ENCODE measurements around the gene B4GALNT4. TPM values are rescaled to one million over a fixed set of nuclear protein-coding genes. Genes with fewer than 3 reads are reported as not detected.
"Not testable (repeated sequence)": the region's sequence is repeated elsewhere in the genome, so short reads cannot be mapped to it uniquely, and the experiment has no call there.

Gene B4GALNT4
- polyA plus RNA-seq, 1 donor: 12.4 TPM

GRCh38 chr11:420911-421321 is 51.6 kb downstream of the B4GALNT4 start:
- DNase-seq: no peak

- no peak for DNase-seq
These were observed 53.0 kb downstream of the B4GALNT4 start for GRCh38 chr11:422249-422656.

GRCh38 chr11:424232-424631 is 54.9 kb downstream of the B4GALNT4 start:
- no peak for DNase-seq

- not testable (repeated sequence) for DNase-seq
These were observed 55.5 kb downstream of the B4GALNT4 start for GRCh38 chr11:424766-425165.

GRCh38 chr11:425301-425700 is 56.0 kb downstream of the B4GALNT4 start:
- no peak for DNase-seq

- no peak for DNase-seq
These were observed 57.6 kb downstream of the B4GALNT4 start for GRCh38 chr11:426851-427250.

GRCh38 chr11:428295-428694 is 59.0 kb downstream of the B4GALNT4 start:
- no peak for DNase-seq

- no peak for DNase-seq
These were observed 60.1 kb downstream of the B4GALNT4 start for GRCh38 chr11:429391-429790.

GRCh38 chr11:429931-430456 is 60.7 kb downstream of the B4GALNT4 start:
- DNase-seq: no peak

Other genes starting within 250 kb of the B4GALNT4 start
- not detected for gene SCGB1C1, start 176.4 kb upstream of the B4GALNT4 start, polyA plus RNA-seq (ENCODE audit: insufficient read length)
- gene BET1L, start 162.1 kb upstream of the B4GALNT4 start, polyA plus RNA-seq (ENCODE audit: insufficient read length): 35.6 TPM
- 71.3 TPM for gene RIC8A, start 161.8 kb upstream of the B4GALNT4 start, polyA plus RNA-seq (ENCODE audit: insufficient read length)
- 25.5 TPM for gene SIRT3, start 133.2 kb upstream of the B4GALNT4 start, polyA plus RNA-seq (ENCODE audit: insufficient read length)
- 87.5 TPM for gene PSMD13, start 132.5 kb upstream of the B4GALNT4 start, polyA plus RNA-seq (ENCODE audit: insufficient read length)
- gene NLRP6, start 91.1 kb upstream of the B4GALNT4 start, polyA plus RNA-seq (ENCODE audit: insufficient read length): not detected
- 15.6 TPM for gene PGGHG, start 80.4 kb upstream of the B4GALNT4 start, polyA plus RNA-seq (ENCODE audit: insufficient read length)
- not detected for gene IFITM5, start 70.0 kb upstream of the B4GALNT4 start, polyA plus RNA-seq (ENCODE audit: insufficient read length)
- 79.2 TPM for gene IFITM2, start 61.7 kb upstream of the B4GALNT4 start, polyA plus RNA-seq (ENCODE audit: insufficient read length)
- 30.5 TPM for gene IFITM1, start 55.5 kb upstream of the B4GALNT4 start, polyA plus RNA-seq (ENCODE audit: insufficient read length)
- 368 TPM for gene IFITM3, start 48.6 kb upstream of the B4GALNT4 start, polyA plus RNA-seq (ENCODE audit: insufficient read length)
- 0.36 TPM for gene PKP3, start 24.7 kb downstream of the B4GALNT4 start, polyA plus RNA-seq (ENCODE audit: insufficient read length)
- 19.1 TPM for gene SIGIRR, start 45.5 kb downstream of the B4GALNT4 start, polyA plus RNA-seq (ENCODE audit: insufficient read length)
- 0.53 TPM for gene ANO9, start 72.5 kb downstream of the B4GALNT4 start, polyA plus RNA-seq (ENCODE audit: insufficient read length)
- gene PTDSS2, start 80.8 kb downstream of the B4GALNT4 start, polyA plus RNA-seq (ENCODE audit: insufficient read length): 41.6 TPM
- 114 TPM for gene RNH1, start 137.7 kb downstream of the B4GALNT4 start, polyA plus RNA-seq (ENCODE audit: insufficient read length)
- gene HRAS, start 166.1 kb downstream of the B4GALNT4 start, polyA plus RNA-seq (ENCODE audit: insufficient read length): 144 TPM
- 9.1 TPM for gene LRRC56, start 168.0 kb downstream of the B4GALNT4 start, polyA plus RNA-seq (ENCODE audit: insufficient read length)
- gene LMNTD2, start 191.2 kb downstream of the B4GALNT4 start, polyA plus RNA-seq (ENCODE audit: insufficient read length): 0.80 TPM
- gene RASSF7, start 191.5 kb downstream of the B4GALNT4 start, polyA plus RNA-seq (ENCODE audit: insufficient read length): 3.7 TPM
- gene PHRF1, start 207.0 kb downstream of the B4GALNT4 start, polyA plus RNA-seq (ENCODE audit: insufficient read length): 21.3 TPM
- gene IRF7, start 246.5 kb downstream of the B4GALNT4 start, polyA plus RNA-seq (ENCODE audit: insufficient read length): 17.5 TPM